ENCODE results near the gene TUBA4B. TPM values are rescaled to one million over a fixed set of nuclear protein-coding genes. Genes with fewer than 3 reads are reported as not detected.
A peak's percentile ranks its signal among the peaks of the same experiment; 100 is the strongest.

Gene TUBA4B
- polyA plus RNA-seq, 3 donors, result not detected

DNA sequence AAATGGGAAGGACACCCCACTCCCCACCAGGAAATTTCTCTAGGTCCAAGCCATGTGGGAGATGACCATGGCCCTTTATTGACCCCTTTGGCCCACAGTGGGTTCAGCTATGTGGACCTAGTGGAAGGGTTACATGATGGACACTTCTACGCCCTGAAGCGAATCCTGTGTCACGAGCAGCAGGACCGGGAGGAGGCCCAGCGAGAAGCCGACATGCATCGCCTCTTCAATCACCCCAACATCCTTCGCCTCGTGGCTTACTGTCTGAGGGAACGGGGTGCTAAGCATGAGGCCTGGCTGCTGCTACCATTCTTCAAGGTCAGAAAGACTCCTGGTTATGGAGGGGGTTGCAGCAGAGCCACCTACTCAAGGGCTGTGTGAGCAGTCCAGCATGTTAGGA, 6.5 kb upstream of the TUBA4B start:
- no peaks in the 10 kb centered on the region for H3K9me3 Mint-ChIP-seq

More for the DNA sequence above, 6.5 kb upstream of the TUBA4B start:
- H3K4me1 Mint-ChIP-seq, result peaks cover 80% of the 10 kb centered on the region
- TF ChIP-seq CTCF (IDR thresholded peaks at IDR 0.05), result no peak
- peak overlapping the region in 1 of 2 donors; percentile 46 for H3K4me3 Mint-ChIP-seq
- Histone ChIP-seq H4K20me1 (ENCODE audit: insufficient read depth, low read length) (peaks cover 19% of the 10 kb centered on the region), H3K9ac (ENCODE audit: insufficient read depth, low read length, poor library complexity, severe bottlenecking) (no peak overlapping the region), H3K27ac (ENCODE audit: low read depth in 1 of 2, low read length in 2 of 2) (peak overlapping the region in 1 of 2 donors; percentile 90), H3K79me2 (ENCODE audit: insufficient read depth, low read length) (peaks cover 62% of the 10 kb centered on the region), H3K9me3 (replicated peaks in 1 of 2; ENCODE audit: control insufficient read depth in 1 of 2, insufficient read depth in 1 of 2, low read length in 2 of 2) (no peaks in the 10 kb centered on the region), H3K4me1 (ENCODE audit: control insufficient read depth in 1 of 2, insufficient read depth in 2 of 2, low read length in 2 of 2) (peaks cover 81 to 83% of the 10 kb centered on the region in 2 donors), H3K4me3 (replicated peaks in 1 of 3; ENCODE audit: low read depth in 2 of 3, low read length in 3 of 3) (peak overlapping the region in 1 of 3 experiments; percentile 83), H3K36me3 (replicated peaks in 1 of 2; ENCODE audit: control insufficient read depth in 1 of 2, insufficient read depth in 2 of 2, low read length in 2 of 2) (peaks cover 19 to 34% of the 10 kb centered on the region in 2 donors), H3K27me3 (ENCODE audit: control insufficient read depth in 2 of 2, insufficient read depth in 2 of 2, low read length in 2 of 2) (no peaks in the 10 kb centered on the region), H3K4me2 (replicated peaks; ENCODE audit: extremely low read depth, low read length, poor library complexity, severe bottlenecking) (peak overlapping the region; percentile 83), H2AFZ (ENCODE audit: insufficient read depth, low read depth, low read length, poor library complexity, severe bottlenecking) (no peak overlapping the region)
- intact Hi-C loops (cut with micrococcal nuclease), result no loop called here
- WGBS (ENCODE audit: insufficient coverage), result 100% methylated on average over 5 of the region's 10 CpGs
- peaks cover 0 to 4% (median 1%) of the 10 kb centered on the region in 3 donors for H3K27me3 Mint-ChIP-seq (ENCODE audit: low read depth in 3 of 3)
- H3K27ac Mint-ChIP-seq, result peak overlapping the region; percentile 49 to 92 (median 71)
- H3K36me3 Mint-ChIP-seq, result peaks cover 29 to 45% of the 10 kb centered on the region in 2 donors
- no peak for DNase-seq
